ENCODE results near the gene WAC.
A peak's percentile ranks its signal among the peaks of the same experiment; 100 is the strongest.
"Not testable (repeated sequence)": the region's sequence is repeated elsewhere in the genome, so short reads cannot be mapped to it uniquely, and the experiment has no call there.

Gene WAC

GRCh38 chr10:28532337-28533185, at the start of gene WAC:
Gene WAC (plus strand): TSS chr10:28533118. CDS start chr10:28533580, 462 bp downstream.
- DNase-seq, result peak; percentile 97

GRCh38 chr10:28489206-28489605, 43.7 kb upstream of the WAC start:
- DNase-seq, result no peak

- not testable (repeated sequence) for DNase-seq
Measured at GRCh38 chr10:28490256-28490865, 42.6 kb upstream of the WAC start.

- no peak for DNase-seq
Measured at GRCh38 chr10:28492116-28492920, 40.6 kb upstream of the WAC start.

GRCh38 chr10:28494420-28494819, 38.5 kb upstream of the WAC start:
- no peak for DNase-seq

- no peak for DNase-seq
Measured at GRCh38 chr10:28495084-28495483, 37.8 kb upstream of the WAC start.

- DNase-seq, result no peak
Measured at GRCh38 chr10:28496017-28496416, 36.9 kb upstream of the WAC start.

GRCh38 chr10:28496481-28496961, 36.4 kb upstream of the WAC start:
- no peak for DNase-seq

GRCh38 chr10:28497313-28498126, 35.4 kb upstream of the WAC start:
- no peak for DNase-seq

- DNase-seq, result not testable (repeated sequence)
Measured at GRCh38 chr10:28500203-28500602, 32.7 kb upstream of the WAC start.

- no peak for DNase-seq
Measured at GRCh38 chr10:28503114-28503513, 29.8 kb upstream of the WAC start.

- DNase-seq, result no peak
Measured at GRCh38 chr10:28505359-28505959, 27.5 kb upstream of the WAC start.

GRCh38 chr10:28508304-28508925, 24.5 kb upstream of the WAC start:
- DNase-seq, result no peak

GRCh38 chr10:28509286-28509685, 23.6 kb upstream of the WAC start:
- DNase-seq, result no peak

- DNase-seq, result no peak
Measured at GRCh38 chr10:28514648-28515047, 18.3 kb upstream of the WAC start.

GRCh38 chr10:28520346-28520745, 12.6 kb upstream of the WAC start:
- DNase-seq, result no peak

GRCh38 chr10:28520828-28521227, 12.1 kb upstream of the WAC start:
- not testable (repeated sequence) for DNase-seq

GRCh38 chr10:28521961-28522360, 11.0 kb upstream of the WAC start:
- DNase-seq, result not testable (repeated sequence)

GRCh38 chr10:28523725-28524252, 9.1 kb upstream of the WAC start:
- no peak for DNase-seq

GRCh38 chr10:28530751-28531150, 2.2 kb upstream of the WAC start:
- no peak for DNase-seq

GRCh38 chr10:28533186-28533564, 257 bp downstream of the WAC start:
- DNase-seq, result no peak
